Anterior cingulate cortex (tissue), 58 donors: ENCODE data around the gene RIBC2.
"Not testable (repeated sequence)": the region's sequence is repeated elsewhere in the genome, so short reads cannot be mapped to it uniquely, and the experiment has no call there.

Experiments used
- DNase-seq, 58 donors: peaks; one replicate each; lab custom pipeline; 2025; lab: John Stamatoyannopoulos, UW

The RIBC2 gene

DNA sequence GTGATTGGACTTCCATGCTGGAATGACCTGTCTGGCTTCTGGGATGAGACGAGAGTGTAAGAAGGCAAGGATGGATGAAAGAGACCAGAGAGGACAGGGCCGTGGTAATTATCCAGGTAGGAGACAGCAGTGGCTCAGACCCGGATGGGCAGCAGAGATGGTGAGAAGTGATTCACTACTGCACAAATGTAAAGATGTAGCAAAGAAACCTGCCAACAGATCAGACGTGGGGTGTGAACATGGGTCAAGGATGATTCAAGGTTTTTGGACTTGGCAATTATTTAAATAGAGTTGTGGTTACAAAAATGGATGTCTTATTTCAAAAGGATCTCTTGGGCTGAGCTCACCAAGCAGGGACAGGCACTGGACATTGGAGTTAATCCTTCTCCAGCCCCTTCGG lies 32.7 kb downstream of the RIBC2 start:
- no peak for DNase-seq

DNA sequence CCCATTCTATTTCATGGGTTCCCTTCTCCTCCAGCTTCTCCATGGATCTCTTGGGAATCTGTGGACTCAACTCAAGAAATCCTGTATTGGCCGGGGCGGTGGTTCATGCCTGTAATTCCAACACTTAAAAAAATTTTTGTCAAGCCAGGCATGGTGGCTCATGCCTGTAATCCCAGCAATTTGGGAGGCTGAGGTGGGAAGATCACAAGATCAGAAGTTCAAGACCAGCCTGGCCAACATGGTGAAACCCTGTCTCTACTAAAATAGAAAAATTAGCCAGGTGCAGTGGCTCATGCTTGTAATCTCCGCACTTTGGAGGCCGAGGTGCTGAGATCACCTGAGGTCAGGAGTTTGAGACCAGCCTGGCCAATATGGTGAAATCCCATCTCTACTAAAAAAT lies 34.1 kb downstream of the RIBC2 start:
- DNase-seq, result not testable (repeated sequence)

DNA sequence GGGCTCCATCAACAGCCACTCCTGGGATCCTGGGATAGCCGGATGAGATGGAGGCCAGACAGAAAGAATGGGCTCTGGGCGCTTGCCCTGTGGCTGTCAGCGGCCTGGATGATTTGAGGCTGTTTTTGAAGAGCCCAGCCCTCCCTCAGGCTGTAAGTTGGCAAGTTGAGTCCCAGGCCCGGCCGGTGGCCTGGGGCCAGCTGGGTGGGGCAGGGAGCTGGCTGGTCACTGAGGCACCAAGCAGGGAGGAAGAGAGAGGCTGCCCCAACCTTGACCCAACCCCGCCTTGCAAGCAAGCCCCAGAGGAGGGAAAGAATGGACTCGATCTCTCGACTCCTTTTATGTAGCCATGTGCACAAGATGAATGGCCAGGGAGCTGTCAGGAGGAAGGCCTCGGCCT lies 34.9 kb downstream of the RIBC2 start:
- DNase-seq, result no peak

GRCh38 chr22:45449442-45449841 lies 35.9 kb downstream of the RIBC2 start:
- not testable (repeated sequence) for DNase-seq

GRCh38 chr22:45450101-45450785 lies 36.8 kb downstream of the RIBC2 start:
- no peak for DNase-seq

- DNase-seq, result no peak
These were observed 37.6 kb downstream of the RIBC2 start for GRCh38 chr22:45450921-45451651.

DNA sequence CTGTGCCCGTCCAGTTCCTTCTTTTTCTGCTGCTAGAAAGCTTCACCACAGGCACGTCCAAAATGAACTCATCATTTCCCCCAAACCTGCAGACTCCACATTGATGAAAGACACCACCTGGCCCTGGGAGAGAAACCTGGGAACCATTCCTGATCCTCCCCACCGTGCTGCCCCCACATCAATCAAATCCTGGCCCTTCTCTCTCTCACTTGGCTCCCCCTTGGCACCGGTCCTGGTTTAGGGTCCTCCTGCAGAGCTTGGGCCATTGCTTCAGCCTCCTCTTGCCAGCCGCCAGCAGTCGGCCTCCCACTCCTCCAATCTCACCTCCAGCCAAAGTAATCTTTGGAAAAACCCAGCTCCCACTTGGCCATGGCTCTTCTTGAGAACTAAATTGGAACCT lies 38.5 kb downstream of the RIBC2 start:
- no peak for DNase-seq

DNA sequence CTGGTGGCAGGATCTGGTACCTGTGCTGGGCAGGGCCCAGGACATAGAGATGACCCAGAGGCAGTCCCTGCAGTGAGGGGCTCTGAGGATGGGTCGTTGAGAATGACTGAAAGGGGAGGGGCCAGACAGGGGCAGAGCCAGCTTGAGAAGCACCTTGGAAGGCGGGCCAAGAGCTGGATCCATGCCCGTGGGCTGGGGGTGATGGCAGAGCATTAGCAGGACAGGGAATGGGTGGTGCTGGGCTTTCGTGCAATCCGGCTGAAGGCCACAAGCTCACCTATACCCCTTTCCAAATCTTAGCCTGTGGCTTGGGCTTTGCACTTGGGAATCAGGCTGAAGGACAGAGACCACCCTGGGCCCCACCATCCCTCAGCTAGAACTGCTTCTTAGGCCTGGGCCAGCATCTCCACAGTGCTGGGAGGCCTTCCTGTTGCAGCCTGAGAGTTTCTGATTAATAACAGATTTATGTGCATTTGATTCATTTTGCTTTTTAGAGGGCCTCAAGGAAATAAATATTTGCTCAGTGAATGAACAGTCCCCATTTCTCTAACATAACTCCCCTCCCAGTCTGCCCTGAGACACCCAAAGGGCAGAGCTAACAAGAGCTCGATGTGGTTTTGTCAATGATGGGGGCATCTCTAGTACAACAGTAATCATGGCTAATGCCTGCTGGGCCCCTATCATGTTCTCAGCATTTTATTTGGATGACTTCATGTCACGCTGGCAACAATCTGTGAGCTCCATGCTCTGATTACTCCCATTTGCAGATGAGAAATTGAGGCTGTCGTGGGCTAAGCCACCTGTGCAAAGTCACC lies 39.3 kb downstream of the RIBC2 start:
- DNase-seq, result no peak

- no peak for DNase-seq
These were observed 40.3 kb downstream of the RIBC2 start for GRCh38 chr22:45453764-45454163.

DNA sequence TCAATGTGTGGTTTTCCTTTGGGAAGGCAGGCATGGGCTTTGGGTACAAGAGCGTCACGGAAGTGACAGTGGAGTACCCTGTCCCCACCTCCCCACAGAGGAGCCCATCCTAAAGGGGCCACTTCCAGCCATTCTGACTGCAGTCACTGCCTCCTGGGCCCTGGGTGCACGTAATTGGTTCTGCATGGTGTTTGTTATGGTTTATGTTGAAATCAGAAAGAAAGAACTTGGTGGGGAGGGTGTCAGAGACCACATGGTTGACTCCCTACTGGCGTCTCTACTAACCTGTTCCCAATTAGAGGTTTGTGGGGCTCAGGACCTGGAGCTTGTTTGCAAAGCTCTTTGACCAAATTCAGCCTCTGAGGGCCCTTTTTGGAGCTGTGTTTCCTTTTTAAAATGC lies 40.8 kb downstream of the RIBC2 start:
- no peak for DNase-seq

GRCh38 chr22:45455212-45455611 lies 41.7 kb downstream of the RIBC2 start:
- no peak for DNase-seq

DNA sequence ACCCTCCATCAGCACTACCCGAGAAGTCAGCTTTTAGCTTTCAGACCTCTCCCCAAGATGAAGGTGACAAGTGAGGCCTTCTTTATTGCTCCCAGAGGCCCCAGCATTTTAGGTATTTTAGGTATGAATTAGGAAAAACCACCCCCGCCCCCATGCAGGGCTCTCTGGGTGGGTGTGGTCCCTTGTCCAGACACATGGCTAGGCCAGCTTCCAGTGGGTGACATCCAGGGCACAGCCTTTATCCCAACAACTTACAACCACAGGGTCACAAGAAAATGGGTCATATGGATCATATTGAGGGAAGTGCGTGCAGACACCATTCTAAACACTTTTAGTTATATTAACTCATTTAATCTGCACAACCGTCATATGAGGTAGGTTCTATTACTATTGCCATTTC lies 42.1 kb downstream of the RIBC2 start:
- no peak for DNase-seq

DNA sequence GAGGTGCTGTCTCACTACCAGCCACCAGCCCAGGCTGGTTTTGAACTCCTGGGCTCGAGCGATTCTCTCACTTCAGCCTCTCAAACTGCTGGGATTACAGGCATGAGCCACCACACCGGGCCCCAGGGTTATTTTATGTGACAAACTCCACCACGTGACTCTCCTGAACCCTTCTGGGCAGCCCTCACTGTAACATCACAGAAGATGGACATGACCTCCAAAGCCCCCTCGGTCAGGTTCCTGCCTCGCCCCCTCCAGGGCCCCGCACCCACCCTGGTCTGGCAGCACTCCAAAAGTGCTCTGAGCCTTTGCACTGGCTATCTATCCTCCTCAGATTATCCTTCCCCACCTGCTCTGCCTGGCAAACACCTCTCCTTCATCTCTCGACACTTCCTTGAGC lies 43.3 kb downstream of the RIBC2 start:
- no peak for DNase-seq

DNA sequence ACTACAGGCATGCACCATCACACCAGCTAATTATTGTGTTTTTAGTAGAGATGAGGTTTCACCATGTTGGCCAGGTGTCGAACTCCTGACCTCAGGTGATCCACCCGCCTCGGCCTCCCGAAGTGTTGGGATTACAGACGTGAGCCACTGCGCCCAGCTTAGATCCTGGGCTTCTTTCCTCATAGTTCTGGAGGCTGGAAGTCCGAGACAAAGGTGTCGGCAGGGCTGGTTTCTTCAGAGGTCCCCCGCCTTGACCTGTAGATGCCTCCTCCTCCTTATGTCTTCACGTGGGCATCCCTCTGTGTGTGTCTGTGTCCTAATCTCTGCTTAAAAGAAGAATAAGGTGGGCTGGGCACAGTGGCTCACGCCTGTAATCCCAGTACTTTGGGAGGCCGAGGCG lies 45.0 kb downstream of the RIBC2 start:
- no peak for DNase-seq

DNA sequence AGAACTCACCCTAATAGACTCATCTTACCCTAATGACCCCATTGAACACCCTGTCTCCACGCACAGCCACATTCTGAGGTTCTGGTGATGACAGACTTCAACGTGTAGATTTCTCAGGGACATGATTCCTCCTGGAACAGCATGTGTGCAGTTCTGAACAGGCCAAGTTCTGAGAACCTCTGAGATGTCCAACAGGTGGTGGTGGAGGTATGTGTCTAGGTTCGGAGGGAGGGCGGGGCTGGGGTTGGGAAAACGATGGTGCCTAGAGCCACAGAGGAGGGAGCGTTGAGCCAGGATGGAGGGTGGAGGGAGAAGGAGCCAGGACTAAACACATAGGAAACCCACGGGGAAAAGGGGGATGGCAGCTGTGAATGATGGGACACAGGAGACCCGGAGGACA lies 45.7 kb downstream of the RIBC2 start:
- no peak for DNase-seq

- no peak for DNase-seq
These were observed 47.0 kb downstream of the RIBC2 start for GRCh38 chr22:45460288-45461109.

DNA sequence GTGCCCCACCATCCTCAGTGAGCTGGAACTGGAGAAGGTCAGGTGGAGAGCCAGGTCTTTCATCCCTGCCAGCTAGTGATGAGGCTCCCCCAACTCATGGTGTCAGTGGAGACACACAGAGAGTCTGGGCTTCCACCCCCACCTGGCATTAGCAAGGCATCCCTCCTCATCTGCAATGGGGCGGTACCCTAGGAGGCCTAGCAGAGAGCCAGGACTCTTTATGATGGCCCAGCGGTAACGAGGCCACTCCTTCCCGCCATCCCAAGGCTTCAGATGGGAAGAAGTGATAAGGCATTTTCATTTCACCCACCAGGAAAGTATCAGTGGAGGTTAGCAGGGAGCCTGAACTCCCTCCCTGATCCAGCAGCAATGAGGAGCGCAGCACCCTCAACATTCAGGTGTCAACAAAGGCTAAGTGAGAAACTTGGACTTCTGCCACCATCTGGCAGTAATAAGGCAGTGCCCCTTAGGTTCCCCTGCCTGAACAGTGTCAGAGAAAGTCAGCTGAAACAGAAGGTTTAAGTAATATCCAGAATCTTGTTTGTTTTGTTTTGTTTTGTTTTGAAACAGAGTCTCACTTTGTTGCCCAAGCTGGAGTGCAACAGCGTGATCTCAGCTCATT lies 48.7 kb downstream of the RIBC2 start:
- no peak for DNase-seq

- not testable (repeated sequence) for DNase-seq
These were observed 50.2 kb downstream of the RIBC2 start for GRCh38 chr22:45463691-45464090.

DNA sequence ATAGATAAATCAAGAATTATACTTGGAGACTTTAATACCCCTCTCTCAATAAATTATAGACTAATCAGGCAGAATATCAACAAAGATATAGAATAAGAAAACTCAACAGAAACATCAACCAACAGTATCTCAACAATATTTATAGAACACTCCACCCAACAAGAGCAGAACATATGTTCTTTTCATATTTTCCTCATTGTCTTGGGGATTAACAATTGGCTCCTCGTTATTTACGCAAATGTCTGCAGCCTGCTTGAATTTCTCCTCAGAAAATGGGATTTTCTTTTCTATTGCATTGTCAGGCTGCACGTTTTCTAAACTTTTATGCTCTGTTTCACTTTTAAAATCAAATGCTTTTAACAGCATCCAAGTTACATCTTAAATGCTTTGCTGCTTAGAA lies 52.1 kb downstream of the RIBC2 start:
- no peak for DNase-seq

DNA sequence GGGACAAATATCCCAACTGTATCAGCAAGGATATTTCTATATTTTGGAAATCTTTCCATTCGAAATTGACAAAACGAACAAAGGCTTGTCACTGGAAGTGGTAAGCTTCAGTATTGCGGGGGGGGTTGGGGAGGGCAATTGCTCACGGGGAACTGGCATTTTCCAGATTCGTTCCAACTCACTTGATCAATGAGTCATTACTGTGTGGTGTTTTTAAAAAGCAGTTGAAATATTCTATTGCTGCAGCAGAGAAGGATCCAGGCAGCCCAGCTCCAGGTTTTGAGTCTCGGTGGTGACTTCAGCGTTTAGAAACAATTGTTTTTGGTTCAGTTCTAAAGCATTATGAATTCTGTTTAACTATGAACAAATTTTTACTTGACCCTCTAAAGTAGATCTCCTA lies 55.4 kb downstream of the RIBC2 start:
- peak in 1 of 58 donors; percentile 4 for DNase-seq
